ENCODE data around the gene OR51T1. TPM values are rescaled to one million over a fixed set of nuclear protein-coding genes. Genes with fewer than 3 reads are reported as not detected.

The OR51T1 gene
- total and polyA plus RNA-seq, 2 donors (not counting 3 experiments of a cell fraction or from before 2014, with no cell fraction given), result not detected

GRCh38 chr11:4848908-4849532 lies 32.7 kb upstream of the OR51T1 start, which contains the start of gene OR51S1:
Gene OR51S1, minus strand, starts transcription at chr11:4849208. Its CDS starts 0 bp downstream, at chr11:4849208.
- Histone ChIP-seq H3K9me1 (replicated peaks; ENCODE audit: control insufficient read depth, extremely low read depth, insufficient read depth, low read length) (no peaks in the 10 kb centered on the region), H3K4me2 (ENCODE audit: insufficient read depth, low read length) (no peak within 1 kb of the TSS), H3K27me3 (ENCODE audit: control insufficient read depth in 2 of 2, insufficient read depth in 2 of 2, low read length in 2 of 2) (no peaks in the 10 kb centered on the region), H3K27ac (ENCODE audit: insufficient read depth, low read depth, low read length) (no peak within 1 kb of the TSS), H3K9ac (replicated peaks; ENCODE audit: extremely low read depth, insufficient read depth, low read length) (no peak within 1 kb of the TSS), H3K36me3 (ENCODE audit: control insufficient read depth in 2 of 2, extremely low read depth in 1 of 2, insufficient read depth in 2 of 2, low read length in 2 of 2) (no peaks in the 10 kb centered on the region), H3K79me2 (ENCODE audit: control insufficient read depth, insufficient read depth, low read length) (no peaks in the 10 kb centered on the region), H2AFZ (ENCODE audit: low read depth, low read length) (no peak within 1 kb of the TSS), H3K9me3 (replicated peaks; ENCODE audit: control insufficient read depth, insufficient read depth, low read length) (no peaks in the 10 kb centered on the region), H3K4me1 (ENCODE audit: control insufficient read depth, extremely low read depth, insufficient read depth, low read length) (no peaks in the 10 kb centered on the region), H3K4me3 (replicated peaks in 1 of 3; ENCODE audit: insufficient read depth in 1 of 3, low read depth in 1 of 3, low read length in 3 of 3) (no peak within 1 kb of the TSS), H4K20me1 (replicated peaks; ENCODE audit: control insufficient read depth, extremely low read depth, insufficient read depth, low read length) (no peaks in the 10 kb centered on the region)
- intact Hi-C loops (cut with micrococcal nuclease) (no loop called here), dilution Hi-C loops (cut with MboI; ENCODE audit: extremely low pct_ligation_motif_present, low sequenced_read_pairs) (no loop called here)
- DNase-seq (ENCODE audit: low read depth, low spot score), result no peak
- FAIRE-seq, result no peak
- POLR2A ChIA-PET, result no interaction called here
- CTCF ChIA-PET, result no interaction called here
- BruUV-seq (replicated peaks), result no TSS peak
- TF ChIP-seq MAX (IDR thresholded peaks at IDR 0.05; ENCODE audit: insufficient read depth, insufficient read length) (no peak), EZH2 (IDR thresholded peaks at IDR 0.05; ENCODE audit: borderline replicate concordance, low read depth, low read length, severe bottlenecking) (no peak), MYC (IDR thresholded peaks at IDR 0.05; ENCODE audit: low read depth, low read length) (no peak), POLR2A (IDR thresholded peaks at IDR 0.05; ENCODE audit: low read depth, low read length) (no peak), POLR2AphosphoS5 (IDR thresholded peaks at IDR 0.05; ENCODE audit: insufficient read depth, low read depth, low read length) (no peak), CTCF (IDR thresholded peaks at IDR 0.05; ENCODE audit: extremely low read depth in 1 of 2, insufficient read depth in 1 of 2, low read depth in 1 of 2, low read length in 2 of 2) (no peak), FOS (IDR thresholded peaks at IDR 0.05; ENCODE audit: borderline replicate concordance, insufficient read depth, low read length) (no peak), GATA2 (IDR thresholded peaks at IDR 0.05; ENCODE audit: insufficient read depth, insufficient read length, low read depth, low read length) (no peak), JUN (IDR thresholded peaks at IDR 0.05; ENCODE audit: borderline replicate concordance, insufficient read depth, insufficient read length, low read depth) (no peak)

Measured in endothelial cell of umbilical vein (primary cell).